ENCODE measurements around the gene ACADL. TPM values are rescaled to one million over a fixed set of nuclear protein-coding genes. Genes with fewer than 3 reads are reported as not detected.
A peak's percentile ranks its signal among the peaks of the same experiment; 100 is the strongest.

The ACADL gene
- total and polyA plus RNA-seq, 2 of the 13 experiments (the other 11 are each of a cell fraction or from before 2014, with no cell fraction given), result not detected

GRCh38 chr2:210171309-210172218, 53.7 kb downstream of the ACADL start, which contains the start of gene KANSL1L (continued):
- TF ChIP-seq KIAA2018 (CRISPR knock-in tag; IDR thresholded peaks at IDR 0.05; ENCODE audit: borderline replicate concordance), result no peak
- TF ChIP-seq ZSCAN9 (CRISPR knock-in tag; IDR thresholded peaks at IDR 0.05; ENCODE audit: borderline replicate concordance), result peak; percentile 72
- TF ChIP-seq NR3C1 (CRISPR knock-in tag; IDR thresholded peaks at IDR 0.05), result no peak
- peak; percentile 47; the same call in 1 of the 2 replicates for TF ChIP-seq MTERF4 (CRISPR knock-in tag; IDR thresholded peaks at IDR 0.05)
- TF ChIP-seq ZNF3 (CRISPR knock-in tag; IDR thresholded peaks at IDR 0.05), result no peak
- no peak for TF ChIP-seq MYC (CRISPR knock-in tag; IDR thresholded peaks at IDR 0.05; ENCODE audit: borderline replicate concordance)
- 0 out of 2 replicates have a peak, but pooled peaks have one; percentile 2 for TF ChIP-seq CTCF (CRISPR knock-in tag; IDR thresholded peaks at IDR 0.05)
- no peak for TF ChIP-seq RARG (CRISPR knock-in tag; IDR thresholded peaks at IDR 0.05; ENCODE audit: low read depth)
- 0 out of 2 replicates have a peak, but pooled peaks have one; percentile 12 for TF ChIP-seq FOXK1 (CRISPR knock-in tag; IDR thresholded peaks at IDR 0.05; ENCODE audit: borderline replicate concordance, low read depth)
- TF ChIP-seq FOXA3 (CRISPR knock-in tag; IDR thresholded peaks at IDR 0.05), result no peak
- peak; percentile 83 for TF ChIP-seq NKX3-1 (CRISPR knock-in tag; IDR thresholded peaks at IDR 0.05)
- TF ChIP-seq CCDC6 (CRISPR knock-in tag; IDR thresholded peaks at IDR 0.05), result no peak
- peak; percentile 12 for TF ChIP-seq ARID5B (CRISPR knock-in tag; IDR thresholded peaks at IDR 0.05)

Measured in HepG2 (cell line).